HG02610 (cell line): ENCODE measurements around the gene PNPLA1.
"Not testable (repeated sequence)": the region's sequence is repeated elsewhere in the genome, so short reads cannot be mapped to it uniquely, and the experiment has no call there.

Source experiments
- ATAC-seq: cut with Tn5 transposase; IDR thresholded peaks from one replicate; pipeline ENCODE4 v1.9.1; 2021; ENCODE audit warnings: mild to moderate bottlenecking, moderate library complexity; ENCODE audit not compliant: unreplicated experiment

PNPLA1 gene

GRCh38 chr6:36334832-36335459 lies 65.1 kb downstream of the PNPLA1 start:
- ATAC-seq, result no peak

GRCh38 chr6:36335465-36336207 lies 65.8 kb downstream of the PNPLA1 start:
- no peak for ATAC-seq

- no peak for ATAC-seq
These were observed 66.4 kb downstream of the PNPLA1 start for GRCh38 chr6:36336208-36336710.

GRCh38 chr6:36336779-36337241 lies 67.0 kb downstream of the PNPLA1 start, which contains the start of gene BNIP5:
Gene BNIP5 (minus strand): TSS chr6:36336888. CDS start chr6:36330690, 6,198 bp downstream.
- no peak for ATAC-seq

GRCh38 chr6:36337814-36338213 lies 68.0 kb downstream of the PNPLA1 start:
- ATAC-seq, result no peak

- ATAC-seq, result not testable (repeated sequence)
These were observed 68.4 kb downstream of the PNPLA1 start for GRCh38 chr6:36338223-36338622.

GRCh38 chr6:36339146-36339545 lies 69.3 kb downstream of the PNPLA1 start:
- ATAC-seq, result no peak

GRCh38 chr6:36340306-36340617 lies 70.4 kb downstream of the PNPLA1 start:
- no peak for ATAC-seq

GRCh38 chr6:36340618-36341454 lies 71.0 kb downstream of the PNPLA1 start:
- ATAC-seq, result peak; percentile 42

- ATAC-seq, result no peak
These were observed 73.3 kb downstream of the PNPLA1 start for GRCh38 chr6:36343109-36343680.

GRCh38 chr6:36345681-36346466 lies 76.0 kb downstream of the PNPLA1 start:
- no peak for ATAC-seq

GRCh38 chr6:36346486-36347273 lies 76.8 kb downstream of the PNPLA1 start:
- no peak for ATAC-seq

GRCh38 chr6:36347621-36348020 lies 77.8 kb downstream of the PNPLA1 start:
- ATAC-seq, result no peak

GRCh38 chr6:36349240-36349639 lies 79.4 kb downstream of the PNPLA1 start:
- no peak for ATAC-seq

GRCh38 chr6:36350082-36350481 lies 80.2 kb downstream of the PNPLA1 start:
- ATAC-seq, result no peak

GRCh38 chr6:36350681-36351571 lies 81.1 kb downstream of the PNPLA1 start:
- no peak for ATAC-seq

- ATAC-seq, result no peak
These were observed 82.8 kb downstream of the PNPLA1 start for GRCh38 chr6:36352477-36353157.

GRCh38 chr6:36353411-36353915 lies 83.6 kb downstream of the PNPLA1 start:
- no peak for ATAC-seq
